GM19240 (cell line): ENCODE data around the gene ZSCAN2.

Experiments used
- DNase-seq: peaks from one replicate; pipeline ENCODE4 v3.0.0; 2011; ENCODE audit warnings: low spot score; ENCODE audit not compliant: insufficient read length

ZSCAN2 gene

GRCh38 chr15:84668221-84668982, 67.6 kb downstream of the ZSCAN2 start:
- no peak for DNase-seq

GRCh38 chr15:84669726-84670125, 68.9 kb downstream of the ZSCAN2 start:
- no peak for DNase-seq

GRCh38 chr15:84671211-84671610, 70.4 kb downstream of the ZSCAN2 start:
- no peak for DNase-seq
